ENCODE measurements around the gene DGKQ. TPM values are rescaled to one million over a fixed set of nuclear protein-coding genes. Genes with fewer than 3 reads are reported as not detected.

DGKQ gene
- total RNA-seq, 6 experiments from 2014 or later, result 4.6 to 10.5 (median 5.7) TPM

- DNase-seq, result no peak
- Histone ChIP-seq H3K36me3 (peaks cover 0 to 17% (median 4%) of the 10 kb centered on the region in 4 donors), H3K4me3 (no peak overlapping the region), H3K27me3 (no peaks in the 10 kb centered on the region), H3K4me1 (peaks cover 0 to 31% (median 13%) of the 10 kb centered on the region in 4 donors), H3K27ac (no peak overlapping the region), H3K9me3 (no peaks in the 10 kb centered on the region)
- intact Hi-C loops (cut with DNase I), result no loop called here
- TF ChIP-seq CTCF (IDR thresholded peaks at IDR 0.05) (no peak), POLR2A (IDR thresholded peaks at IDR 0.05) (no peak)
- WGBS (ENCODE audit: insufficient coverage, low coverage, low lambda C conversion rate, missing lambda C conversion rate), result no CpG with 5 or more reads among the region's 69 CpGs
- no peak for ATAC-seq
Measured at GRCh38 chr4:988726-989721, 15.7 kb upstream of the DGKQ start.

- Histone ChIP-seq H3K36me3 (peaks cover 0 to 17% (median 4%) of the 10 kb centered on the region in 4 donors), H3K27me3 (no peaks in the 10 kb centered on the region), H3K27ac (peak overlapping the region in 2 of 3 donors; percentile 2 to 81), H3K4me1 (peaks cover 0 to 29% (median 13%) of the 10 kb centered on the region in 4 donors), H3K9me3 (no peaks in the 10 kb centered on the region), H3K4me3 (peak overlapping the region; percentile 58 to 80 (median 72))
- intact Hi-C loops (cut with DNase I), result no loop called here
- TF ChIP-seq CTCF (IDR thresholded peaks at IDR 0.05), result no peak
- no peak for TF ChIP-seq POLR2A (IDR thresholded peaks at IDR 0.05)
- WGBS (ENCODE audit: insufficient coverage, low coverage, low lambda C conversion rate, missing lambda C conversion rate), result 31% methylated on average over 17 of the region's 37 CpGs
- no peak for ATAC-seq
- no peak for DNase-seq
Measured at GRCh38 chr4:987624-988513, 14.5 kb upstream of the DGKQ start.

DNA sequence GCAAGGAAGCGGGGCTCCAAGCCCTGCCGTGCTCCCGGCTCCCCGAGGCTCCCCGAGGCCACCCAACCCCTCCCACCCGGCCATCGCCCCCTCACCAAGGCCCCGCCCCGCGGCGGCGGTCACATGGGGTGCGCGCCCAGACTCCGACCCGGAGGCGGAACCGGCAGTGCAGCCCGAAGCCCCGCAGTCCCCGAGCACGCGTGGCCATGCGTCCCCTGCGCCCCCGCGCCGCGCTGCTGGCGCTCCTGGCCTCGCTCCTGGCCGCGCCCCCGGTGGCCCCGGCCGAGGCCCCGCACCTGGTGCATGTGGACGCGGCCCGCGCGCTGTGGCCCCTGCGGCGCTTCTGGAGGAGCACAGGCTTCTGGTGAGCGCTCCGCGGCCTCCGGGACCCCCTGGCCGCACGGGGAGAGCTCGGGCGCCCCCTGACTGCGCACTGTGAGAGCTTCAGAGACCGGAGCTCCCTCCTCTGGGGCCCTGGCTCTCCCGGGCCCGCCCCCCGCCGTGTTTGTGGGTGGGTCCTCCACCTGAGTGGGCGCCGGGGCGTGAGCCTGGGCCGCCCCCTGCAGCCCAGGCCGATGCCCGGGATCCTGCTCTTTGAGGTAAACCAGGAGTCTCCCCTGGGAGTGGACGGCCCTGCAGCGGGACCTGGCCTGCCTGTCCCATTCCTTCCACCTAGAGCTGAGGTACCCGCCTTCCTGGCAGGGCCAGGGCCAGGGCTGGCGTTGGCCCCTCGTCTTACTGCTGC, 13.7 kb upstream of the DGKQ start, which contains the start of gene IDUA:
Gene IDUA (plus strand): TSS at position 166 of the 745 bp plus-strand sequence. CDS start 41 bp downstream, at position 207.
- H3K9me3 ChIP-seq, result no peaks in the 10 kb centered on the region
- H3K4me1 ChIP-seq, result peaks cover 0 to 29% (median 13%) of the 10 kb centered on the region in 4 donors
- H3K36me3 ChIP-seq, result peaks cover 0 to 17% (median 4%) of the 10 kb centered on the region in 4 donors
- peak within 1 kb of the TSS; percentile 16 to 81 (median 73) for H3K27ac ChIP-seq
- peak within 1 kb of the TSS; percentile 58 to 80 (median 72) for H3K4me3 ChIP-seq
- DNase-seq, result peak; percentile 89 to 94 (median 93)
- intact Hi-C loops (cut with DNase I), result no loop called here
- peak; percentile 62 to 81 (median 73) for ATAC-seq
- TF ChIP-seq POLR2A (IDR thresholded peaks at IDR 0.05) (peak; percentile 70), CTCF (IDR thresholded peaks at IDR 0.05) (peak; percentile 42 to 60 (median 50))
- WGBS (ENCODE audit: insufficient coverage, low coverage, low lambda C conversion rate, missing lambda C conversion rate), result 0% methylated on average over 3 of the region's 69 CpGs
- H3K27me3 ChIP-seq, result no peaks in the 10 kb centered on the region
